Activated CD8-positive, alpha-beta memory T cell treated with anti-CD3 and anti-CD28 coated beads for 48 hours (primary cell): ENCODE measurements around the gene SPRYD7.
"Not testable (repeated sequence)": the region's sequence is repeated elsewhere in the genome, so short reads cannot be mapped to it uniquely, and the experiment has no call there.

Source experiments
- DNase-seq, 3 experiments: peaks; one replicate each; pipeline ENCODE4 v3.0.0-alpha.2; 2020; ENCODE audit warnings: low read depth in 2 of 3, low spot score in 2 of 3

Gene SPRYD7

GRCh38 chr13:49933511-49933910 is 2.6 kb downstream of the SPRYD7 start:
- no peak for DNase-seq

GRCh38 chr13:49932868-49933267 is 3.3 kb downstream of the SPRYD7 start:
- no peak for DNase-seq

- DNase-seq = no peak
Measured at GRCh38 chr13:49932066-49932465, 4.1 kb downstream of the SPRYD7 start.

- no peak for DNase-seq
Measured at GRCh38 chr13:49927755-49928154, 8.4 kb downstream of the SPRYD7 start.

GRCh38 chr13:49925881-49926418 is 10.2 kb downstream of the SPRYD7 start:
- no peak for DNase-seq

- DNase-seq = no peak
Measured at GRCh38 chr13:49922301-49922700, 13.8 kb downstream of the SPRYD7 start.

GRCh38 chr13:49920969-49921368 is 15.2 kb downstream of the SPRYD7 start:
- not testable (repeated sequence) for DNase-seq

GRCh38 chr13:49918106-49918505 is 18.0 kb downstream of the SPRYD7 start:
- not testable (repeated sequence) for DNase-seq

GRCh38 chr13:49914947-49915346 is 21.2 kb downstream of the SPRYD7 start:
- DNase-seq = no peak

GRCh38 chr13:49908637-49909036 is 27.5 kb downstream of the SPRYD7 start:
- DNase-seq = no peak

GRCh38 chr13:49904729-49905456 is 31.2 kb downstream of the SPRYD7 start:
- no peak for DNase-seq

- DNase-seq = no peak
Measured at GRCh38 chr13:49898792-49899191, 37.3 kb downstream of the SPRYD7 start.

GRCh38 chr13:49897713-49898112 is 38.4 kb downstream of the SPRYD7 start:
- no peak for DNase-seq

GRCh38 chr13:49895826-49896225 is 40.3 kb downstream of the SPRYD7 start:
- no peak for DNase-seq

- no peak for DNase-seq
Measured at GRCh38 chr13:49893591-49893990, 42.5 kb downstream of the SPRYD7 start.

- no peak for DNase-seq
Measured at GRCh38 chr13:49890376-49890775, 45.8 kb downstream of the SPRYD7 start.

- DNase-seq = no peak
Measured at GRCh38 chr13:49878682-49879081, 57.5 kb downstream of the SPRYD7 start.

- no peak for DNase-seq
Measured at GRCh38 chr13:49877629-49878218, 58.4 kb downstream of the SPRYD7 start.

GRCh38 chr13:49874430-49874829 is 61.7 kb downstream of the SPRYD7 start:
- no peak for DNase-seq

GRCh38 chr13:49869519-49869918 is 66.6 kb downstream of the SPRYD7 start:
- no peak for DNase-seq

GRCh38 chr13:49867834-49868233 is 68.3 kb downstream of the SPRYD7 start:
- DNase-seq = no peak

- DNase-seq = no peak
Measured at GRCh38 chr13:49865218-49865617, 70.9 kb downstream of the SPRYD7 start.

- DNase-seq = no peak
Measured at GRCh38 chr13:49864509-49864908, 71.6 kb downstream of the SPRYD7 start.
